HCEC 1CT (cell line): ENCODE data around the gene NAALADL2.
"Not testable (repeated sequence)": the region's sequence is repeated elsewhere in the genome, so short reads cannot be mapped to it uniquely, and the experiment has no call there.

ENCODE experiments used
- DNase-seq: peaks from one replicate; pipeline ENCODE4 v3.0.0-alpha.2; 2017

The NAALADL2 gene

GRCh38 chr3:175150812-175151401 is 291.8 kb downstream of the NAALADL2 start:
- DNase-seq, result no peak

- no peak for DNase-seq
Observed at GRCh38 chr3:175153595-175153994, 294.5 kb downstream of the NAALADL2 start.

GRCh38 chr3:175155172-175155571 is 296.0 kb downstream of the NAALADL2 start:
- no peak for DNase-seq

GRCh38 chr3:175159202-175159601 is 300.1 kb downstream of the NAALADL2 start:
- no peak for DNase-seq

- no peak for DNase-seq
Observed at GRCh38 chr3:175161291-175161690, 302.2 kb downstream of the NAALADL2 start.

- DNase-seq, result no peak
Observed at GRCh38 chr3:175163686-175164085, 304.6 kb downstream of the NAALADL2 start.

- not testable (repeated sequence) for DNase-seq
Observed at GRCh38 chr3:175173117-175173516, 314.0 kb downstream of the NAALADL2 start.

GRCh38 chr3:175176556-175176955 is 317.4 kb downstream of the NAALADL2 start:
- DNase-seq, result no peak

GRCh38 chr3:175179055-175179454 is 319.9 kb downstream of the NAALADL2 start:
- no peak for DNase-seq

GRCh38 chr3:175184392-175184791 is 325.3 kb downstream of the NAALADL2 start:
- no peak for DNase-seq

- DNase-seq, result no peak
Observed at GRCh38 chr3:175185903-175186302, 326.8 kb downstream of the NAALADL2 start.

GRCh38 chr3:175186511-175186910 is 327.4 kb downstream of the NAALADL2 start:
- no peak for DNase-seq

GRCh38 chr3:175187586-175187985 is 328.5 kb downstream of the NAALADL2 start:
- no peak for DNase-seq

GRCh38 chr3:175192536-175192935 is 333.4 kb downstream of the NAALADL2 start:
- DNase-seq, result peak; percentile 43

- DNase-seq, result peak; percentile 73
Observed at GRCh38 chr3:175193815-175194518, 334.8 kb downstream of the NAALADL2 start.

- no peak for DNase-seq
Observed at GRCh38 chr3:175198991-175199783, 340.1 kb downstream of the NAALADL2 start.

- DNase-seq, result peak; percentile 11
Observed at GRCh38 chr3:175199961-175200360, 340.8 kb downstream of the NAALADL2 start.

- DNase-seq, result no peak
Observed at GRCh38 chr3:175200391-175201095, 341.4 kb downstream of the NAALADL2 start.

- DNase-seq, result peak; percentile 79
Observed at GRCh38 chr3:175207361-175207760, 348.2 kb downstream of the NAALADL2 start.

GRCh38 chr3:175208326-175208725 is 349.2 kb downstream of the NAALADL2 start:
- DNase-seq, result peak; percentile 62

GRCh38 chr3:175211466-175211865 is 352.3 kb downstream of the NAALADL2 start:
- no peak for DNase-seq

GRCh38 chr3:175212896-175213295 is 353.8 kb downstream of the NAALADL2 start:
- peak; percentile 48 for DNase-seq

- DNase-seq, result no peak
Observed at GRCh38 chr3:175214216-175214615, 355.1 kb downstream of the NAALADL2 start.
